GM21723 (cell line): ENCODE measurements around the gene LEMD1.

ENCODE experiments used
- ATAC-seq: cut with Tn5 transposase; IDR thresholded peaks from one replicate; pipeline ENCODE4 v1.9.1; 2021; ENCODE audit warnings: mild to moderate bottlenecking, moderate library complexity; ENCODE audit not compliant: unreplicated experiment

Gene LEMD1

GRCh38 chr1:205356440-205357139 is 65.3 kb downstream of the LEMD1 start, which contains the start of gene KLHDC8A:
TSS of gene KLHDC8A (minus strand) at chr1:205356922. CDS start at chr1:205343604, 13,318 bp downstream.
- no peak for ATAC-seq

- ATAC-seq: no peak
Observed at GRCh38 chr1:205355075-205355453, 66.8 kb downstream of the LEMD1 start.

- ATAC-seq: no peak
Observed at GRCh38 chr1:205354259-205355074, 67.4 kb downstream of the LEMD1 start.

GRCh38 chr1:205353612-205354011 is 68.2 kb downstream of the LEMD1 start:
- no peak for ATAC-seq

GRCh38 chr1:205353191-205353590 is 68.7 kb downstream of the LEMD1 start:
- ATAC-seq: no peak

GRCh38 chr1:205351984-205352713 is 69.7 kb downstream of the LEMD1 start:
- ATAC-seq: no peak

- ATAC-seq: no peak
Observed at GRCh38 chr1:205350691-205351141, 71.1 kb downstream of the LEMD1 start.

- ATAC-seq: no peak
Observed at GRCh38 chr1:205350124-205350523, 71.7 kb downstream of the LEMD1 start.

GRCh38 chr1:205348554-205349487 is 73.0 kb downstream of the LEMD1 start:
- no peak for ATAC-seq

GRCh38 chr1:205346956-205347574 is 74.8 kb downstream of the LEMD1 start:
- no peak for ATAC-seq

GRCh38 chr1:205345761-205346160 is 76.1 kb downstream of the LEMD1 start:
- ATAC-seq: no peak

- ATAC-seq: no peak
Observed at GRCh38 chr1:205344066-205344928, 77.6 kb downstream of the LEMD1 start.

- ATAC-seq: no peak
Observed at GRCh38 chr1:205343431-205344065, 78.3 kb downstream of the LEMD1 start.

- ATAC-seq: no peak
Observed at GRCh38 chr1:205342986-205343385, 78.9 kb downstream of the LEMD1 start.

- no peak for ATAC-seq
Observed at GRCh38 chr1:205340676-205341075, 81.2 kb downstream of the LEMD1 start.

GRCh38 chr1:205339717-205340116 is 82.1 kb downstream of the LEMD1 start:
- no peak for ATAC-seq

- ATAC-seq: no peak
Observed at GRCh38 chr1:205339197-205339702, 82.6 kb downstream of the LEMD1 start.

- ATAC-seq: no peak
Observed at GRCh38 chr1:205338011-205338410, 83.8 kb downstream of the LEMD1 start.
